Neural progenitor cell (in vitro differentiated cells): Measurements from ENCODE around the gene CLEC2A. TPM values are rescaled to one million over a fixed set of nuclear protein-coding genes. Genes with fewer than 3 reads are reported as not detected.

Experiments used
- DNase-seq: peaks from one replicate; pipeline ENCODE4 v3.0.0-alpha.2; 2016; ENCODE audit warnings: low spot score
- H2AFZ ChIP-seq: fragments of 200-600 bp; sonication (generic); replicated peaks from 2 replicates; pipeline ENCODE4 v1.6.1; 2016; ENCODE audit warnings: antibody characterized with exemption
- H3F3A ChIP-seq: fragments of 200-600 bp; sonication (generic); 2 replicates; pipeline ENCODE4 v1.6.1; 2016; ENCODE audit warnings: antibody characterized with exemption, low read depth
- H3K27ac ChIP-seq: fragments of 200-600 bp; sonication (generic); 2 replicates; pipeline ENCODE4 v1.5.1; 2016; ENCODE audit warnings: mild to moderate bottlenecking
- H3K27me3 ChIP-seq: fragments of 200-600 bp; sonication (generic); 2 replicates; pipeline ENCODE4 v1.6.1; 2016; ENCODE audit warnings: mild to moderate bottlenecking, moderate library complexity
- H3K36me3 ChIP-seq: fragments of 200-600 bp; sonication (generic); 2 replicates; pipeline ENCODE4 v1.5.1; 2016
- H3K4me1 ChIP-seq: fragments of 200-600 bp; sonication (generic); 2 replicates; pipeline ENCODE4 v1.6.1; 2016; ENCODE audit warnings: mixed run types
- H3K4me2 ChIP-seq: fragments of 200-600 bp; sonication (generic); 2 replicates; pipeline ENCODE4 v1.6.1; 2016
- H3K4me3 ChIP-seq: fragments of 200-600 bp; sonication (generic); 2 replicates; pipeline ENCODE4 v1.5.1; 2016
- H3K79me2 ChIP-seq: fragments of 200-600 bp; sonication (generic); 2 replicates; pipeline ENCODE4 v1.6.1; 2016; ENCODE audit warnings: low read depth
- H3K9ac ChIP-seq: fragments of 200-600 bp; sonication (generic); 2 replicates; pipeline ENCODE4 v1.6.1; 2016
- H3K9me3 ChIP-seq: fragments of 200-600 bp; sonication (generic); 2 replicates; pipeline ENCODE4 v1.5.1; 2016; ENCODE audit warnings: low read depth
- H4K20me1 ChIP-seq: fragments of 200-600 bp; sonication (generic); 2 replicates; pipeline ENCODE4 v1.6.1; 2016; ENCODE audit warnings: low read depth
- H3K27ac Mint-ChIP-seq: 3 replicates; pipeline ENCODE4 v1.8.0; 2021; ENCODE audit warnings: mixed read lengths
- H3K27me3 Mint-ChIP-seq: 2 replicates; pipeline ENCODE4 v1.8.0; 2022; ENCODE audit warnings: low read depth, mild to moderate bottlenecking, inconsistent platforms, moderate library complexity, mixed read lengths; ENCODE audit not compliant: insufficient read depth
- H3K36me3 Mint-ChIP-seq: 3 replicates; pipeline ENCODE4 v1.8.0; 2021; ENCODE audit warnings: mixed read lengths
- H3K4me1 Mint-ChIP-seq: 3 replicates; pipeline ENCODE4 v1.8.0; 2021; ENCODE audit warnings: mixed read lengths
- H3K4me3 Mint-ChIP-seq: 3 replicates; pipeline ENCODE4 v1.8.0; 2021; ENCODE audit warnings: mild to moderate bottlenecking, moderate library complexity, mixed read lengths
- H3K9me3 Mint-ChIP-seq: 3 replicates; pipeline ENCODE4 v1.8.0; 2020; ENCODE audit warnings: mixed read lengths
- CTCF ChIP-seq: fragments of 200-600 bp; sonication (generic); IDR thresholded peaks from 2 replicates; pipeline ENCODE4 v1.5.1; 2017; ENCODE audit warnings: antibody characterized with exemption, mild to moderate bottlenecking
- EZH2 ChIP-seq: fragments of 200-600 bp; sonication (generic); IDR thresholded peaks from 2 replicates; pipeline ENCODE4 v1.6.1; 2017; ENCODE audit warnings: antibody characterized with exemption, mild to moderate bottlenecking, moderate library complexity
- EZH2phosphoT487 ChIP-seq: fragments of 200-600 bp; sonication (generic); IDR thresholded peaks from 2 replicates; pipeline ENCODE4 v1.6.1; 2017; ENCODE audit warnings: antibody characterized with exemption
- total RNA-seq: library from RNA; depleted of rRNA; stranded (reverse); fragments of >200 nt; gene quantifications from 2 replicates; pipeline ENCODE4 v1.2.3, GENCODE V29; 2015; ENCODE audit warnings: low replicate concordance

CLEC2A gene
- total RNA-seq, 1 donor from 2014 or later, result not detected

- no peaks in the 10 kb centered on the region for H3K36me3 Mint-ChIP-seq
Measured at GRCh38 chr12:9947674-9948073, 15.5 kb upstream of the CLEC2A start.

GRCh38 chr12:9944391-9944790 is 12.2 kb upstream of the CLEC2A start:
- Mint-ChIP-seq H3K9me3 (no peaks in the 10 kb centered on the region), H3K4me1 (no peaks in the 10 kb centered on the region), H3K27me3 (peaks cover 2% of the 10 kb centered on the region), H3K27ac (no peak overlapping the region), H3K36me3 (no peaks in the 10 kb centered on the region), H3K4me3 (no peak overlapping the region)
- Histone ChIP-seq H3K36me3 (no peaks in the 10 kb centered on the region), H3K9ac (no peak overlapping the region), H3K4me3 (no peak overlapping the region), H3K4me2 (no peak overlapping the region), H3K79me2 (no peaks in the 10 kb centered on the region), H4K20me1 (no peaks in the 10 kb centered on the region), H2AFZ (no peak overlapping the region), H3F3A (no peaks in the 10 kb centered on the region), H3K9me3 (no peaks in the 10 kb centered on the region), H3K27ac (no peak overlapping the region), H3K27me3 (no peaks in the 10 kb centered on the region), H3K4me1 (no peaks in the 10 kb centered on the region)
- DNase-seq, result no peak
- TF ChIP-seq CTCF (no peak), EZH2 (no peak), EZH2phosphoT487 (no peak)

More at GRCh38 chr12:9947674-9948073, 15.5 kb upstream of the CLEC2A start:
- Mint-ChIP-seq H3K9me3 (peaks cover 5% of the 10 kb centered on the region), H3K27ac (no peak overlapping the region), H3K4me1 (no peaks in the 10 kb centered on the region), H3K27me3 (peaks cover 2% of the 10 kb centered on the region), H3K4me3 (no peak overlapping the region)
- DNase-seq, result no peak
- TF ChIP-seq CTCF (no peak), EZH2phosphoT487 (no peak), EZH2 (no peak)
- H3K4me3 ChIP-seq, result no peak overlapping the region
- H3K79me2 ChIP-seq, result no peaks in the 10 kb centered on the region
- no peaks in the 10 kb centered on the region for H3F3A ChIP-seq
- no peaks in the 10 kb centered on the region for H3K27me3 ChIP-seq
- no peaks in the 10 kb centered on the region for H3K4me1 ChIP-seq
- no peak overlapping the region for H2AFZ ChIP-seq
- H4K20me1 ChIP-seq, result no peaks in the 10 kb centered on the region
- H3K4me2 ChIP-seq, result no peak overlapping the region
- no peaks in the 10 kb centered on the region for H3K36me3 ChIP-seq
- no peak overlapping the region for H3K9ac ChIP-seq
- no peak overlapping the region for H3K27ac ChIP-seq
- no peaks in the 10 kb centered on the region for H3K9me3 ChIP-seq

GRCh38 chr12:9943240-9943639 is 11.1 kb upstream of the CLEC2A start:
- Histone ChIP-seq H3K4me1 (no peaks in the 10 kb centered on the region), H3K9me3 (no peaks in the 10 kb centered on the region), H3K36me3 (no peaks in the 10 kb centered on the region), H3F3A (no peaks in the 10 kb centered on the region), H4K20me1 (no peaks in the 10 kb centered on the region), H2AFZ (no peak overlapping the region), H3K79me2 (no peaks in the 10 kb centered on the region), H3K27ac (no peak overlapping the region), H3K9ac (no peak overlapping the region), H3K4me2 (no peak overlapping the region), H3K27me3 (no peaks in the 10 kb centered on the region), H3K4me3 (no peak overlapping the region)
- Mint-ChIP-seq H3K4me1 (no peaks in the 10 kb centered on the region), H3K27ac (no peak overlapping the region), H3K27me3 (peaks cover 2% of the 10 kb centered on the region), H3K4me3 (no peak overlapping the region), H3K36me3 (no peaks in the 10 kb centered on the region), H3K9me3 (no peaks in the 10 kb centered on the region)
- no peak for DNase-seq
- no peak for TF ChIP-seq CTCF
- no peak for TF ChIP-seq EZH2
- no peak for TF ChIP-seq EZH2phosphoT487
